ENCODE results near the gene LMX1B.

GRCh38 chr9:126606483-126606870 lies 7.3 kb upstream of the LMX1B start:
- TF ChIP-seq CTCF (IDR thresholded peaks at IDR 0.05; ENCODE audit: insufficient read depth, low read length) (no peak), SPI1 (IDR thresholded peaks at IDR 0.05; ENCODE audit: borderline replicate concordance, low read depth) (no peak), POLR2AphosphoS5 (IDR thresholded peaks at IDR 0.05; ENCODE audit: low read depth) (no peak)
- TF ChIP-seq, protein P1, sequence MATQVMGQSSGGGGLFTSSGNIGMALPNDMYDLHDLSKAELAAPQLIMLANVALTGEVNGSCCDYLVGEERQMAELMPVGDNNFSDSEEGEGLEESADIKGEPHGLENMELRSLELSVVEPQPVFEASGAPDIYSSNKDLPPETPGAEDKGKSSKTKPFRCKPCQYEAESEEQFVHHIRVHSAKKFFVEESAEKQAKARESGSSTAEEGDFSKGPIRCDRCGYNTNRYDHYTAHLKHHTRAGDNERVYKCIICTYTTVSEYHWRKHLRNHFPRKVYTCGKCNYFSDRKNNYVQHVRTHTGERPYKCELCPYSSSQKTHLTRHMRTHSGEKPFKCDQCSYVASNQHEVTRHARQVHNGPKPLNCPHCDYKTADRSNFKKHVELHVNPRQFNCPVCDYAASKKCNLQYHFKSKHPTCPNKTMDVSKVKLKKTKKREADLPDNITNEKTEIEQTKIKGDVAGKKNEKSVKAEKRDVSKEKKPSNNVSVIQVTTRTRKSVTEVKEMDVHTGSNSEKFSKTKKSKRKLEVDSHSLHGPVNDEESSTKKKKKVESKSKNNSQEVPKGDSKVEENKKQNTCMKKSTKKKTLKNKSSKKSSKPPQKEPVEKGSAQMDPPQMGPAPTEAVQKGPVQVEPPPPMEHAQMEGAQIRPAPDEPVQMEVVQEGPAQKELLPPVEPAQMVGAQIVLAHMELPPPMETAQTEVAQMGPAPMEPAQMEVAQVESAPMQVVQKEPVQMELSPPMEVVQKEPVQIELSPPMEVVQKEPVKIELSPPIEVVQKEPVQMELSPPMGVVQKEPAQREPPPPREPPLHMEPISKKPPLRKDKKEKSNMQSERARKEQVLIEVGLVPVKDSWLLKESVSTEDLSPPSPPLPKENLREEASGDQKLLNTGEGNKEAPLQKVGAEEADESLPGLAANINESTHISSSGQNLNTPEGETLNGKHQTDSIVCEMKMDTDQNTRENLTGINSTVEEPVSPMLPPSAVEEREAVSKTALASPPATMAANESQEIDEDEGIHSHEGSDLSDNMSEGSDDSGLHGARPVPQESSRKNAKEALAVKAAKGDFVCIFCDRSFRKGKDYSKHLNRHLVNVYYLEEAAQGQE (IDR thresholded peaks at IDR 0.05; ENCODE audit: insufficient replicate concordance, low read depth) = no peak
